Heart right ventricle (tissue), 16 donors: Measurements from ENCODE around the gene KIFC3. TPM values are rescaled to one million over a fixed set of nuclear protein-coding genes. Genes with fewer than 3 reads are reported as not detected.

Source experiments
- ATAC-seq, 8 donors: fragments of 200-7000 bp; cut with Tn5 transposase; one replicate each; pipeline ENCODE4 v1.9.1; 2020; ENCODE audit warnings: mild to moderate bottlenecking in 8 of 8, moderate library complexity in 8 of 8, moderate number of reproducible peaks in 1 of 8
- DNase-seq, 2 donors: peaks; one replicate each; pipeline ENCODE4 v3.0.0-alpha.2; 2020
- H3K27ac ChIP-seq, 10 donors: fragments of 200-600 bp; sonication (generic) in 2 of 10; one replicate each; pipeline versions ENCODE4 v1.5.0 to v1.8.0; 2020 to 2022; ENCODE audit warnings: mild to moderate bottlenecking in 3 of 10
- H3K27me3 ChIP-seq, 7 donors: fragments of 200-600 bp; one replicate each; pipeline ENCODE4 v1.8.0; 2021 to 2022; ENCODE audit warnings: mild to moderate bottlenecking in 2 of 7
- H3K36me3 ChIP-seq, 9 donors: fragments of 200-600 bp; sonication (generic) in 1 of 9; one replicate each; pipeline versions ENCODE4 v1.5.0 to v1.8.0; 2020 to 2022; ENCODE audit warnings: mild to moderate bottlenecking in 2 of 9
- H3K4me1 ChIP-seq, 9 donors: fragments of 200-600 bp; sonication (generic) in 1 of 9; one replicate each; pipeline versions ENCODE4 v1.5.0 to v1.8.0; 2020 to 2022; ENCODE audit warnings: mild to moderate bottlenecking in 4 of 9
- H3K4me3 ChIP-seq, 10 donors: fragments of 200-600 bp; sonication (generic) in 2 of 10; one replicate each; pipeline versions ENCODE4 v1.5.0 to v1.8.0; 2020 to 2022; ENCODE audit warnings: mild to moderate bottlenecking in 7 of 10, moderate library complexity in 2 of 10
- H3K9me3 ChIP-seq, 11 donors: fragments of 200-600 bp in 10 of 11; sonication (generic) in 2 of 11; one replicate each; pipeline versions ENCODE4 v1.5.0 to v1.8.0; 2013 to 2022; ENCODE audit warnings: mild to moderate bottlenecking in 2 of 11, control low read depth in 1 of 11, moderate library complexity in 1 of 11
- WGBS, 2 donors: extraction: QIAGEN DNeasy Blood & Tissue Kit; methylation state at CpG; one replicate each; pipeline ENCODE4 v1.1.7; 2013; ENCODE audit warnings: inconsistent platforms in 1 of 2; 5-methylcytosine and 5-hydroxymethylcytosine counted together
- intact Hi-C, 10 donors: fragments of 100-400 bp; cut with DNase I; formaldehyde crosslinking; loops; one replicate each; pipeline versions ENCODE4 v1.11.1 to v1.14.2; 2022
- polyA plus RNA-seq, 2 donors: library from polyadenylated mRNA; stranded (reverse); fragments of 200-250 nt; gene quantifications; one replicate each; pipeline ENCODE4 v1.2.3, GENCODE V29; 2013
- total RNA-seq, 10 donors: library from RNA; stranded (reverse); fragmentation: NEBNext Ultra II Directional in 3 of 10; extraction: Animal tissue kit (Norgen Biotek cat#: 25700) in 3 of 10; gene quantifications; one replicate each; pipeline versions ENCODE4 v1.2.1 to v1.2.4, GENCODE V29; 2021 to 2023
- TF ChIP-seq, protein P1 (sequence below), 9 donors: fragments of 200-600 bp; sonication (generic) in 2 of 9; IDR thresholded peaks; one replicate each; pipeline versions ENCODE4 v1.5.0 to v1.8.0; 2021 to 2022; ENCODE audit warnings: antibody characterized with exemption in 9 of 9, mild to moderate bottlenecking in 5 of 9, moderate library complexity in 1 of 9
- donor health status: Arrhythmogenic right ventricular cardiomyopathy.
- donor health status: ischemic (EF 13 %, LVEDD 7.1; RV severe dilation, severe dysfunction).
- donor health status: healthy with polysubstance abuse.
- donor health status: DM: no; HTN: yes; CAD: no.
- donor health status: DM: no; HTN: no; CAD: no.
- donor health status: ischemic (EF 25% LVEDD 6.9; RV normal size, moderate dysfunction).
- donor health status: ischemic (EF 25% LVEDD 5.7; RV mildly dilated, moderate dysfunction).
- donor health status: healthy.
- donor health status: DM: yes; HTN: yes; CAD: no.
- donor health status: Ischemic cardiomyopathy.
- donor health status: ischemic (EF 35%, LVEDD 5.7; RV mildly dilated, moderate dysfunction).
- donor health status: nonischemic (EF 11% LVEDD 7.7; RV severe dilation, severe dysfunction).
- donor health status: DM: yes; HTN: yes; CAD: no.
- donor health status: PGD.
- donor health status: ischemic (EF 29% LVEDD 5.4; RV normal size, mild dysfunction).
- donor health status: nonischemic (EF 23%, LVEDD 6.1; RV moderate dilation, normal function).

Gene KIFC3
- total and polyA plus RNA-seq, 12 donors, result 42.5 to 97.4 (median 63.5) TPM

GRCh38 chr16:57818377-57819064 is 16.2 kb upstream of the KIFC3 start:
- intact Hi-C loops, result no loop called here

DNA sequence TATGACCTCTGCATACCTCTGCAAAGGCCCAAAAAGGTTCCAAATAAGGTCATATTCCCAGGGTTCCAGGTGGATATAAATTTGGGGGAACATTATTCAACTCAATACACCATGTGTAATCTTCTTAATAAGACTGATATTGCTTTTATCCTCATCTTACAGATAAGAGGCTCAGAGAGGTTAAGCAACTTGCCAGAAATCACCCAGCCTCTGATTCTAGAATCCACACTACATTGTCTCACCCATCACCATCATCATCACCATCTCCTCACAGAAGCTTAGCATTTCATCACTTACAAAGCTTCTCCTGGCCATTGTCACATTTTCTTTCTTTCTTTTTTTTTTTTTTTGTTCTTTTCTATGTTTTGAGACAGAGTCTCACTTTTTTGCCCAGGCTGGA is 15.4 kb upstream of the KIFC3 start:
- Histone ChIP-seq H3K4me3 (no peak overlapping the region), H3K9me3 (no peaks in the 10 kb centered on the region), H3K36me3 (no peaks in the 10 kb centered on the region), H3K4me1 (peaks cover 7 to 24% (median 20%) of the 10 kb centered on the region in 9 donors), H3K27me3 (no peaks in the 10 kb centered on the region), H3K27ac (peak overlapping the region in 4 of 10 donors; percentile 82 to 91 (median 84))
- TF ChIP-seq, protein P1, sequence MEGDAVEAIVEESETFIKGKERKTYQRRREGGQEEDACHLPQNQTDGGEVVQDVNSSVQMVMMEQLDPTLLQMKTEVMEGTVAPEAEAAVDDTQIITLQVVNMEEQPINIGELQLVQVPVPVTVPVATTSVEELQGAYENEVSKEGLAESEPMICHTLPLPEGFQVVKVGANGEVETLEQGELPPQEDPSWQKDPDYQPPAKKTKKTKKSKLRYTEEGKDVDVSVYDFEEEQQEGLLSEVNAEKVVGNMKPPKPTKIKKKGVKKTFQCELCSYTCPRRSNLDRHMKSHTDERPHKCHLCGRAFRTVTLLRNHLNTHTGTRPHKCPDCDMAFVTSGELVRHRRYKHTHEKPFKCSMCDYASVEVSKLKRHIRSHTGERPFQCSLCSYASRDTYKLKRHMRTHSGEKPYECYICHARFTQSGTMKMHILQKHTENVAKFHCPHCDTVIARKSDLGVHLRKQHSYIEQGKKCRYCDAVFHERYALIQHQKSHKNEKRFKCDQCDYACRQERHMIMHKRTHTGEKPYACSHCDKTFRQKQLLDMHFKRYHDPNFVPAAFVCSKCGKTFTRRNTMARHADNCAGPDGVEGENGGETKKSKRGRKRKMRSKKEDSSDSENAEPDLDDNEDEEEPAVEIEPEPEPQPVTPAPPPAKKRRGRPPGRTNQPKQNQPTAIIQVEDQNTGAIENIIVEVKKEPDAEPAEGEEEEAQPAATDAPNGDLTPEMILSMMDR (IDR thresholded peaks at IDR 0.05), result no peak
- intact Hi-C loops, result no loop called here
- DNase-seq (no peak), ATAC-seq (no peak)

More at GRCh38 chr16:57818377-57819064, 16.2 kb upstream of the KIFC3 start:
- no peak for DNase-seq
- H3K4me3 ChIP-seq, result no peak overlapping the region
- no peaks in the 10 kb centered on the region for H3K9me3 ChIP-seq
- no peaks in the 10 kb centered on the region for H3K27me3 ChIP-seq
- peaks cover 7 to 24% (median 20%) of the 10 kb centered on the region in 9 donors for H3K4me1 ChIP-seq
- H3K36me3 ChIP-seq, result no peaks in the 10 kb centered on the region
- no peak overlapping the region for H3K27ac ChIP-seq
- ATAC-seq, result no peak
- TF ChIP-seq, protein P1 (IDR thresholded peaks at IDR 0.05), result no peak
- WGBS, 2 donors, result 81 to 86% methylated on average over 8 of the region's 8 CpGs

DNA sequence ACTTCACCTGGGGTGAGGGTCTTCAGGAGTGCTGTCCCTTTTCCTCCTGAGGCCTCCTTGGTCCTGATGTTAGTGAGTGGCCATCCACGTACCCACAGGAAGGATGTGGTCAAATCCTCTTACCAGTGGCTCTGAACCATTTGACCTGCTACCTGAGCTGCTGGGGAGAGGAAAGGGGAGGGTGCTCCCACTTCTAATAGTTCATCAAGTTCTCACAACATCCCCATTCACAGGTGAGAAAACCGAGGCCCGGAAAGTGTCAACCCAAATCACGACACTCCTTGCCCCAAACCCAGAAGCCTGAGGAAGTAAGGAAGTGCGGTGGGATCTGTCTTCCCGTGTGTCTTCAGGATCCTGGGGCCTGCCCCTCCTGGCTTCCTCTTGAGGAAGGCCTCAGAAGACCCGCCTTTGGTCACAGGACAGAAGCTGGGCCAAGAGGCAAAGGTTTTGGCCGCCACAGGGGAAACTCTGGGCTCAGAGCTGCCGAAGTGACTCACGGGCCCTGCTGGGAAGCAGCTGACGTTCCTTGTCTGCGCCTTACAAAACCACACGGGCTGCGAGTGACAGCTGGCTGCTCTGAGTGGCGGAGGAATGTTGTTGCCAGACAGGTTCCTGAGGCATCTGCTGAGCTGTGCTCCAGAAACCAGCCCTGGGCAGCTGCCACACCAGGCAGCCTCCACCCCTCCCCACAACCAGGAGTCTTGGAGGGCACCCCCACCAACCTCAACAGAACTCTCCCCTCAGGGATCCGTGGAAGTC is 13.9 kb upstream of the KIFC3 start:
- peak; percentile 83 to 90 for DNase-seq
- Histone ChIP-seq H3K9me3 (no peaks in the 10 kb centered on the region), H3K4me1 (peaks cover 7 to 25% (median 20%) of the 10 kb centered on the region in 9 donors), H3K27ac (peak overlapping the region; percentile 47 to 91 (median 84)), H3K27me3 (no peaks in the 10 kb centered on the region), H3K4me3 (no peak overlapping the region), H3K36me3 (no peaks in the 10 kb centered on the region)
- ATAC-seq, result peak; percentile 94 to 97 (median 97)
- TF ChIP-seq, protein P1 (IDR thresholded peaks at IDR 0.05), result peak in 2 of 9 donors; percentile 7 to 10
- intact Hi-C loops, result no loop called here
- 21 to 23% methylated on average over 16 of the region's 16 CpGs for WGBS, 2 donors

GRCh38 chr16:57814896-57815295 is 12.6 kb upstream of the KIFC3 start:
- H3K4me3 ChIP-seq, result no peak overlapping the region

More at GRCh38 chr16:57814896-57815295, 12.6 kb upstream of the KIFC3 start:
- Histone ChIP-seq H3K9me3 (no peaks in the 10 kb centered on the region), H3K36me3 (no peaks in the 10 kb centered on the region), H3K4me1 (peaks cover 7 to 38% (median 31%) of the 10 kb centered on the region in 9 donors), H3K27me3 (no peaks in the 10 kb centered on the region), H3K27ac (peak overlapping the region in 3 of 10 donors; percentile 83 to 91 (median 90))
- ATAC-seq (no peak), DNase-seq (no peak)
- intact Hi-C loops, result no loop called here
- TF ChIP-seq, protein P1 (IDR thresholded peaks at IDR 0.05), result no peak
- 90 to 93% methylated on average over 3 of the region's 3 CpGs for WGBS, 2 donors
